GM19452 (cell line): Measurements from ENCODE around the gene RCCD1.

ENCODE experiments used
- ATAC-seq: cut with Tn5 transposase; IDR thresholded peaks from one replicate; pipeline ENCODE4 v1.9.1; 2021; ENCODE audit not compliant: unreplicated experiment

Gene RCCD1

GRCh38 chr15:90962021-90962420, 7.3 kb downstream of the RCCD1 start:
- no peak for ATAC-seq

- ATAC-seq, result no peak
Observed at GRCh38 chr15:90966262-90966661, 11.6 kb downstream of the RCCD1 start.

GRCh38 chr15:90967206-90967605, 12.5 kb downstream of the RCCD1 start:
- ATAC-seq, result no peak

GRCh38 chr15:90968434-90968833, 13.8 kb downstream of the RCCD1 start:
- ATAC-seq, result no peak

- ATAC-seq, result no peak
Observed at GRCh38 chr15:90970274-90970673, 15.6 kb downstream of the RCCD1 start.

GRCh38 chr15:90972133-90972532, 17.4 kb downstream of the RCCD1 start:
- ATAC-seq, result no peak

GRCh38 chr15:90974216-90974615, 19.5 kb downstream of the RCCD1 start:
- no peak for ATAC-seq

GRCh38 chr15:90979582-90979981, 24.9 kb downstream of the RCCD1 start:
- ATAC-seq, result no peak

- ATAC-seq, result peak; percentile 73
Observed at GRCh38 chr15:90981681-90982080, 27.0 kb downstream of the RCCD1 start.

GRCh38 chr15:90982135-90982534, 27.5 kb downstream of the RCCD1 start:
- peak; percentile 53 for ATAC-seq

GRCh38 chr15:90986790-90987507, 32.3 kb downstream of the RCCD1 start:
- ATAC-seq, result peak; percentile 50

GRCh38 chr15:90987561-90988141, 33.0 kb downstream of the RCCD1 start:
- ATAC-seq, result no peak

- no peak for ATAC-seq
Observed at GRCh38 chr15:90988296-90988695, 33.6 kb downstream of the RCCD1 start.

- ATAC-seq, result no peak
Observed at GRCh38 chr15:90989040-90989768, 34.5 kb downstream of the RCCD1 start.

GRCh38 chr15:90990446-90990845, 35.8 kb downstream of the RCCD1 start:
- no peak for ATAC-seq

- no peak for ATAC-seq
Observed at GRCh38 chr15:90991587-90992285, 37.1 kb downstream of the RCCD1 start.

GRCh38 chr15:90994059-90994416, 39.4 kb downstream of the RCCD1 start:
- peak; percentile 17 for ATAC-seq

GRCh38 chr15:90994417-90995311, 40.0 kb downstream of the RCCD1 start, which contains the start of gene PRC1:
Gene PRC1, minus strand, starts transcription at chr15:90994535. Its CDS starts 118 bp downstream, at chr15:90994417.
- peak; percentile 96 for ATAC-seq

GRCh38 chr15:90998737-90999136, 44.1 kb downstream of the RCCD1 start:
- no peak for ATAC-seq

- no peak for ATAC-seq
Observed at GRCh38 chr15:91001209-91001608, 46.5 kb downstream of the RCCD1 start.
